HG03442 (cell line): ENCODE data around the gene TTBK2.
"Not testable (repeated sequence)": the region's sequence is repeated elsewhere in the genome, so short reads cannot be mapped to it uniquely, and the experiment has no call there.

Experiments
- ATAC-seq: cut with Tn5 transposase; IDR thresholded peaks from one replicate; pipeline ENCODE4 v1.9.1; 2021; ENCODE audit warnings: mild to moderate bottlenecking, moderate library complexity; ENCODE audit not compliant: unreplicated experiment

TTBK2 gene

GRCh38 chr15:42766109-42766508, 154.5 kb downstream of the TTBK2 start:
- not testable (repeated sequence) for ATAC-seq

DNA sequence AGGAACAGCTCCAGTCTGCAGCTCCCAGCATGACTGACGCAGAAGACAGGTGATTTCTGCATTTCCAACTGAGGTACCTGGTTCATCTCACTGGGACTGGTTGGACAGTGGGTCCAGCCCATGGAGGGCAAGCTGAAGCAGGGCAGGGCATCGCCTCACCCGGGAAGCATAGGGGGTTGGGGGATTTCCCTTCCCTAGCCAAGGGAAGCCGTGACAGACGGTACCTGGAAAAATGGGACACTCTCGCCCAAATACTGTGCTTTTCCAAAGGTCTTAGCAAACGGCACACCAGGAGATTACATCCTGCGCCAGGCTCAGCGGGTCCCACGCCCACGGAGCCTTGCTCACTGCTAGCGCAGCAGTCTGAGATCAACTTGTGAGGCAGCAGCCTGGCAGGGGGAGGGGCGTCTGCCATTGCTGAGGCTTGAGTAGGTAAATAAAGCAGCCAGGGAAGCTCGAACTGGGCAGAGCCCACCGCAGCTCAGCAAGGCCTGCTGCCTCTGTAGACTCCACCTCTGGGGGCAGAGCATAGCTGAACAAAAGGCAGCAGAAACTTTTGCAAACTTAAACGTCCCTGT, 156.3 kb downstream of the TTBK2 start:
- ATAC-seq = not testable (repeated sequence)

- ATAC-seq = not testable (repeated sequence)
Measured at GRCh38 chr15:42761813-42762212, 158.8 kb downstream of the TTBK2 start.

- no peak for ATAC-seq
Measured at GRCh38 chr15:42760759-42761158, 159.8 kb downstream of the TTBK2 start.

DNA sequence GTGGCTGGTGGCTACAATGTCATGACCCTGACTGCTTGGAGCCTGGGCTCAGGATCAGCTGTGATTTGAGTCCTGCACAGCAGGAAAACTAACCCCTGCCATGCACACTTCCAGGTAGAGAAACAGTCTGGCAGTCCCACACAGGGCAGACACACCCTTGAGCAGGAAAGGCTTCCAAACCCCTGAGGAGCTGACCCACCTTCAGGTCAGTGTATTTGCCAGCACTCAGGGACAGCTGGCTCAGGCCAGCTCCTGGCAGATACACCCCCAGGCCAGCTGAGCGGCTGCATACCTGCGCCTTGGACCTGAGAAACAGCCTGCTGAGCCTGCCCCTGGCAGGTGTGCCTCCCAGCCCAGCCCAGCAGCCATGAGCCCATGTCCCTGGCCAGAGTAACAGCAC, 161.5 kb downstream of the TTBK2 start:
- no peak for ATAC-seq

DNA sequence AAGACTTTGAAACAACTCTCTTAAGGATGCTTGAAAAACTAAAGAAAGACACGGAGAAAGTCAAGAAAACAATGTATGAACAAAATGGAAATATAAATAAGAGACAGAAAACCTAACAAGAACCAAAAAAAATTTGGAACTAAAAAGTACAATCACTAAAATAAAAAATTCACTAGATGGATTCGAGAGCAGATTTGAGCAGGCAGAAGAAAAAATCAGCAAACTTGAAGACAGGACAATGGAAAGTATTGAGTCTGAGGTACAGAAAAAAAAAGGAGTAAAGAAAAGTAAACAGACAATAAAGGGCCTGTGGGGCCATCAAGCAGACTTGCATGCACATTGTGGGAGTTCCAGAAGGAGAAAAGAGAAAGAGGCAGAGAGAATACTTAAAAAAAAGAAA, 170.3 kb downstream of the TTBK2 start:
- ATAC-seq = no peak

DNA sequence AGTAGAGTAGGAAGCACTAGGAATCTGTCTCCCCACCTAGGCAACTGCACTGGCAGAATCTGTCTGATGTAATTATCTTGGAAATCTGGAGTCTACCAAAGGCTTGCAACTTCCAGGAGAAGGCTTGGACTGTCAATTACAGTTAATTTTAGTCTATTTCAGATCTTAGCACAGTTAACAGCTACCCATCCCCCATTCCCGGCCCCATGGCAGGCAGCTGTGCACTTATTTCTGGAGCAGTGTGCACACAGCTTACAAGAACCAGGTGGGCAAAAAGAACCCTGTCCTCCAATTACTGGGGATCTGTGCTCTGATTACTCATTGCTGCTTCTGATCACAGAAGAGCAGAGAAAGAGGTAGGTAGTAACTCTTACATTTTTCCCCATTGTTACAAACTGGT, 171.3 kb downstream of the TTBK2 start:
- ATAC-seq = no peak

DNA sequence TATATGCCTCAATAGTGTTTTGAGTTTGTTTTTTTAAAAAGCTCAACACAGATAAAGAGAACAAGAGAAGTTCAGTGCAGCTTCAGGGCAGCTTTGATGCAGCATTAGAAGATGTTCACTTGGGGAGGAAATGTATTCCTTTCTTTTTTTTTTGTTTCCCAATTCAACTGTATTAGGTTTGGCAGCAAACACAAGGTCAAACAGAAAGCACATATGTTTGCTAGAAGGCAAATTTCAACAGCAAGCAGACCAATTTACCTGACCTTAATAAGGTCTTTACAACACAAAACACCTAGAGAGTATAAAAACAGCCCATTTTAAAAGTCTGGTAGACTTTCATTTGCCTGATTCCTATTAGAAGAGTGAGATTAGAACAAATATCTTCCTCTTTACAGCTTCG, 176.4 kb downstream of the TTBK2 start:
- ATAC-seq = no peak

GRCh38 chr15:42742149-42742548, 178.4 kb downstream of the TTBK2 start:
- ATAC-seq = no peak

- ATAC-seq = no peak
Measured at GRCh38 chr15:42741710-42742109, 178.9 kb downstream of the TTBK2 start.

DNA sequence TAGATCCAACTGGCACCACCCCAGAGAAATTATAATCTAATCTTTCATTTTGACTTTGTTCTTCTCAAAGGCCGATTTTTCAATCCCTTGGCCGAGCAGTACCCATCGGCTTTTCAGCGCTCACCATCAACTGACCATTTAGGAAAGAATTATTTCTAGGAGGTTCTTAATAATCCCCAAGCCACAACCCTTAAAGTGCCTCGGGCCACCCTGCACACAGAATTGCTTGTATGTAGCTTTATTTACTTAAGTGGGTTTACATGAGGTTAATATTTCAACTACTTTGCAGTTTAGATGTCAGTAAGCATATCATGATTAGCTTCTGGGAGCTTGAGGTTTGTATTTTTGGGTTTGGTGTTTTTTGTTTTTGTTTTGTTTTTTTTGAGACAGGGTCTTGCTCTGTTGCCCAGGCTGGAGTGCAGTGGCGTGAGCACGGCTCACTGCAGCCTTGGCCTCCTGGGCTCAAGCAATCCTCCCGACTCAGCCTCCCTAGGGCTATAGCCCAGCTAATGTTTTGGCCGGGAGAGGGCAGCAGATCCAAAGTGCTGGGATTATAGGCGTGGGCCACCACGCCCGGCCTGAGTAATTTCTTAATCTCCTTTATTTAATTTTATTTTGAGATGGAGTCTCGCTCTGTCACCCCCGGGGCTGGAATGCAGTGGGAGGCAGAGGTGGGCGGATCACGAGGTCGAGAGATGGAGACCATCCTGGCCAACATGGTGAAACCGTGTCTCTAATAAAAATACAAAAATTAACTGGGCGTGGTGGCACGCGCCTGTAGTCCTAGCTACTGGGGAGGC, 182.8 kb downstream of the TTBK2 start:
- no peak for ATAC-seq

DNA sequence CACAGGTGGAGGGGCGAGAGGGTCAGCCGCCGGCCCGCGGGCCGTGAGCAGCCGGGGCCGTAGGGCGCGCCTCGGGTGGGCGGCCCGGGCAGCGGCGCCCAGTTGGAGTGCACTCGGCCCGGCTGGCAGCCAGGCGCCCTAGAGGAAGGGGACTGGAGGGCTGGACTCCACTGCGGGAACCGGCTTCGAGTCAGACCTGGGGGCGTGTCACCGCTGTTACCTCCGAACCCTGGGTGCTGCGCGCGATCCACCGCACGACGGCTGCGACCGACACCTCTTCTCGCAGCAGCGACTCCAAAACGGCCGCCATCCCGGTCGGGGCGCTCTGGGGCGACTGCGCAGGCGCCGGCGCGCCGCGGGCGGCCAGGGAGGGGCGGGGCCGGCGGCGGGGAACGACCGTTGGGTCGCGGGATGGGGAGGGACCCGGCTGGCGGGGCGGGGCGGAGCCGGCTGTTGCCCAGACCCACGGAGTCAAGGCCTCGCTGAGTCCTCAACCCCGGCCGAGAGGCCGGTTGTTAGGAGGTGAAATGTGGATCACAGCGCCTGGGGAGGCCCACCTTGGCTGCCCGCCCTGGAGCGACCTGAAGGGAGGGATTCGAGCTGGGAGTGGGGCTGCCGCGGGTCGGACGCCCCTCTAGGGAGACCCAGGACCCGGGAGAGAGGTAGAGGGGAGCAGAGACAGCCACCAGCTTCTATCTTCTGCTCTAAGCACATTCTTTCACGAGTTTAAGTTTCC, 183.6 kb downstream of the TTBK2 start, which contains the start of gene CDAN1:
TSS of gene CDAN1 (minus strand) at position 336 of the 736 bp plus-strand sequence. CDS start at position 310, 26 bp downstream.
- ATAC-seq = peak; percentile 69

- peak; percentile 22 for ATAC-seq
Measured at GRCh38 chr15:42736178-42736792, 184.3 kb downstream of the TTBK2 start.

DNA sequence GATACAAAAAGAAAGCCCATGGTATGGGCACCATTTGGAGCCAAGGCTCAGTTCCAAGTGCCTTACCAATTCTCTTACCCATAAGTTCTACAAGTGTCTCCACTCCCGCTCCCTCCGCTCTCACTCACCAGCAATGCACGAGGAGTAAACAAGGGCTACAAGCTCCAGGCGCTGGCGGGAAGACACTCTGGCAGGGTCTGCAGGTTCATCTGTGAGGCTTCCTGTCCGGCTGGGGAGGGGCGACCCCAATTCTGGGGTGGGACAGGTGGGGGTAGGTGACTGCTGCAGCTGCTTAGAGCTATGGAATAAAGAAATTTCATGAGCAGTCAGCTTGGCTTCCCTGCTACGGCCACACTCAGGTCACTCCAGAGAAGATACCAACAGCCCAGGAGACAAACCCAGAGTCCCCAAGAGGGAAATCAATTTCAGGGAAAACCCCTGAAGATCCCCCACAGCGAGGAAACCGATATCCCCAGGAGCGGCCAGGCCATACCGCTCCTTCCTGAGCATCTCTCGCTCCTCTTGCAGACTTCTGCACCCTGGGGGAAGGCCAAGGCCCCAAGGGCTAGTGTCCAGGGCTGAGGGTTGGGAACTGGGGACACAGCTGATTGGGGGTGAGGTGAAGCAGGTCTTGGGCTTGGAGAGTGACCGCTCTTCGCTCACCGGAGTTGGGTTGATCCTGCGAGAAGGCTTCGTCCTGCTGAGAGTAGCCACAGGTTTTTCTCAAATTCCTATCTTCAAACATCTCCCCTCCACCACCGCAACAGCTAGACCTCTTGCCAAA, 185.0 kb downstream of the TTBK2 start:
- no peak for ATAC-seq

GRCh38 chr15:42734076-42734672, 186.4 kb downstream of the TTBK2 start:
- ATAC-seq = no peak

DNA sequence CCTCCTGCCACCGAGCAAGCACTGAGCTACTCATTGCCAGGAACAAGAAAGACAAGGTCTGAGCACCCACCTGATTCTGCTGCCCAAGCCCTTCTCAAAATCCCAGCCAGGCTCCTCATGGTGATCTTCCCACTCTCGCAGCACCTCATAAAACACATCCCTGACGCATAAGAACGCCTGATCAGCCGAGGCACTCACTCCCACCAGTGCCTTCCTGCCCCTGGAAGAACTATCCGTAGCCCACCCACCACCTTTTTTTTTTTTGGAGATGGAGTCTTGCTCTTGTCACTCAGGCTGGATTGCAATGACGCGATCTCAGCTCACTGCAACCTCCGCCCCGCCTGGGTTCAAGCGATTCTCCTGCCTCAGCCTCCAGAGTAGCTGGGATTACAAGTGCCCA, 187.6 kb downstream of the TTBK2 start:
- ATAC-seq = no peak

- ATAC-seq = no peak
Measured at GRCh38 chr15:42732095-42732827, 188.3 kb downstream of the TTBK2 start.

DNA sequence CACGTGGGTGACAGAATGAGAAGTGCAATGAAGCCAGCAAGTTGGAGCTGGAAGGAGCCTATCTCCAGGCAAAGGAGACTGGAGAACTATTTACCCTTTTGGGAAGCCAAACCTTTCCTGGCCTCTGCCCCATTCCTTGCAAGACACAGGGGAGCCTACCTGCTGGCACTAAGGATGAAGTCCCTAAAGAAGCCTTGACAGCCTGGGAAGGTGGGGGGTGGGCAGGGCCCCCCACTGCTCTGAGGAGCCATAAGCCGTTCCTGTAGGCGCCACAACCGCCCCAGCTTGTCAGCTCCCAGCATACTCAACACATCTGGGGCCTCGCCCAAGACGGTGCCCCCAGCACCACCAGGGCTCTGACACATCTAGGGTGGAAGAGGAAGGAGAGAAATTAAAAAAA, 189.1 kb downstream of the TTBK2 start:
- no peak for ATAC-seq

DNA sequence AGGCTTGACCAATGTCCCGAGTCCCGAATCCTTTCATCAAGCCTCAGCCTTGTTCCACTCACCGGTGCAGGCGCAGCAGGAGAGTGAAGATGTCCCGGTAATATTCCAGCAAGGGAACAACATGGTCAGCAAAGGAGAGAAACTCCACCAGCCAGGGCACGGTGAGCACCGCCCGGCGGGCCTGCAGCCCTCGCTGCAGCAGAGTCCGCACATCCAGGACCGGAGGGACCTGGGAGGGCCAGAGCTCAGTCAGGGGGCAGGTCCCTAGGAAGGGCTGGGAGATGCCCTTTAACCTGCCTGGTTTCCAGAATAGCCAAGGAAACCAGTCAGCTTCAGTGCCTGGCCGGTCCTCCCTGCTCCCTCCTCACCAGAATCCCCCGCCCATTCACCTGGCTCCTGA, 190.0 kb downstream of the TTBK2 start:
- no peak for ATAC-seq

DNA sequence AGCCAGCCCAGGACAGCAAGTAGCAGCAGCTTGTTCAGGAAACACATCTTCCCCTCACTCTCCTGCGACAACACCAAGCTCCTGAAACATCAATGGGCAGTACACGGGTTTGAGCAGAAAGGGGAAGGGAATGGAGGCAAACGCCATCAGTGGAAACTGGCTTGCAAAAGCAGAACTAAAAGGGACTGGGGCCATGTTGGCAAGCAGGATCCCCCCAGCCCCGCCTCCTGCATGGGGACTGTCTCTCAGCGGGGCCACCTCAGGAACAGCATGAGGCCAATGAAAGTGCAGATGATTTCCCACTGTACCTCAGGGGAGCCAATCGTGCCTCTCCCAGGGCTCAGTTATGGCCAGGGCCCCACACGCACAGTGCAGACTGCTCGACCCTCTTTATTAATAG, 190.4 kb downstream of the TTBK2 start:
- ATAC-seq = no peak
